ENCODE results near the gene CTNNAL1. TPM values are rescaled to one million over a fixed set of nuclear protein-coding genes. Genes with fewer than 3 reads are reported as not detected.
A peak's percentile ranks its signal among the peaks of the same experiment; 100 is the strongest.

CTNNAL1 gene
- total and polyA plus RNA-seq, 9 of the 15 experiments (the other 6 are each of a cell fraction or from before 2014, with no cell fraction given) = 23.2 to 78.0 (median 46.7) TPM

DNA sequence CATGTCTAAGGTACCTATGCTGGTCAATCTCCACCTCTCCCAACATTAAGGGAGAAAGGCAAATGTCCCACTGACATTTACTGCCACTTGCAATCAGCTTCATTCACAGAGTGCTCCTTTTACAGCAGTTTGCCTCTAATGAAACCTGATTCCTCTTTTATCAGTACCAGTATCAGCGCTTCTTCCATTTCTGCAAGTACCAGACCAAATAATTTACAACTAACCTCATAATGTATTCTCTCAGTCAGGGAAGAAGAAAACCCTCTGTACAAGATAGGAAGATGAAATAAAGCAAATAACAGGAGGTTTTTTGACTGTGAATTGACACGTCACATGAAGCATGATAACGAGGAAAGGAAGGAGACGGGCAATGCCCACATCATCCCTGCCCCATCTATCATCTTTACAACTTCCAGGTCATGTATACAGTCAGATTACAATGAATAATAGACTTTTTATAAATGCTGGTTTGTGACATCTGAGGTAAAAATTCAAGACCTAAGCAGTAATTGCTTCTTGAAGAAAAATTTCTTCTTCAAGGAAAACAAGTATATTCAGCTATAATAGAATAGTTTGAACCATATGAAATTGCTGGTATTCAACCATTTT lies 57.2 kb downstream of the CTNNAL1 start (continued):
- TF ChIP-seq, protein P1, sequence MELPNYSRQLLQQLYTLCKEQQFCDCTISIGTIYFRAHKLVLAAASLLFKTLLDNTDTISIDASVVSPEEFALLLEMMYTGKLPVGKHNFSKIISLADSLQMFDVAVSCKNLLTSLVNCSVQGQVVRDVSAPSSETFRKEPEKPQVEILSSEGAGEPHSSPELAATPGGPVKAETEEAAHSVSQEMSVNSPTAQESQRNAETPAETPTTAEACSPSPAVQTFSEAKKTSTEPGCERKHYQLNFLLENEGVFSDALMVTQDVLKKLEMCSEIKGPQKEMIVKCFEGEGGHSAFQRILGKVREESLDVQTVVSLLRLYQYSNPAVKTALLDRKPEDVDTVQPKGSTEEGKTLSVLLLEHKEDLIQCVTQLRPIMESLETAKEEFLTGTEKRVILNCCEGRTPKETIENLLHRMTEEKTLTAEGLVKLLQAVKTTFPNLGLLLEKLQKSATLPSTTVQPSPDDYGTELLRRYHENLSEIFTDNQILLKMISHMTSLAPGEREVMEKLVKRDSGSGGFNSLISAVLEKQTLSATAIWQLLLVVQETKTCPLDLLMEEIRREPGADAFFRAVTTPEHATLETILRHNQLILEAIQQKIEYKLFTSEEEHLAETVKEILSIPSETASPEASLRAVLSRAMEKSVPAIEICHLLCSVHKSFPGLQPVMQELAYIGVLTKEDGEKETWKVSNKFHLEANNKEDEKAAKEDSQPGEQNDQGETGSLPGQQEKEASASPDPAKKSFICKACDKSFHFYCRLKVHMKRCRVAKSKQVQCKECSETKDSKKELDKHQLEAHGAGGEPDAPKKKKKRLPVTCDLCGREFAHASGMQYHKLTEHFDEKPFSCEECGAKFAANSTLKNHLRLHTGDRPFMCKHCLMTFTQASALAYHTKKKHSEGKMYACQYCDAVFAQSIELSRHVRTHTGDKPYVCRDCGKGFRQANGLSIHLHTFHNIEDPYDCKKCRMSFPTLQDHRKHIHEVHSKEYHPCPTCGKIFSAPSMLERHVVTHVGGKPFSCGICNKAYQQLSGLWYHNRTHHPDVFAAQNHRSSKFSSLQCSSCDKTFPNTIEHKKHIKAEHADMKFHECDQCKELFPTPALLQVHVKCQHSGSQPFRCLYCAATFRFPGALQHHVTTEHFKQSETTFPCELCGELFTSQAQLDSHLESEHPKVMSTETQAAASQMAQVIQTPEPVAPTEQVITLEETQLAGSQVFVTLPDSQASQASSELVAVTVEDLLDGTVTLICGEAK (IDR thresholded peaks at IDR 0.05) = no peak
- TF ChIP-seq, protein P1 (CRISPR knock-in tag; IDR thresholded peaks at IDR 0.05) = no peak
- TF ChIP-seq, protein P2, sequence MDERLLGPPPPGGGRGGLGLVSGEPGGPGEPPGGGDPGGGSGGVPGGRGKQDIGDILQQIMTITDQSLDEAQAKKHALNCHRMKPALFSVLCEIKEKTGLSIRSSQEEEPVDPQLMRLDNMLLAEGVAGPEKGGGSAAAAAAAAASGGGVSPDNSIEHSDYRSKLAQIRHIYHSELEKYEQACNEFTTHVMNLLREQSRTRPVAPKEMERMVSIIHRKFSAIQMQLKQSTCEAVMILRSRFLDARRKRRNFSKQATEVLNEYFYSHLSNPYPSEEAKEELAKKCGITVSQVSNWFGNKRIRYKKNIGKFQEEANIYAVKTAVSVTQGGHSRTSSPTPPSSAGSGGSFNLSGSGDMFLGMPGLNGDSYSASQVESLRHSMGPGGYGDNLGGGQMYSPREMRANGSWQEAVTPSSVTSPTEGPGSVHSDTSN (CRISPR knock-in tag; IDR thresholded peaks at IDR 0.05; ENCODE audit: low read depth) = no peak
- TF ChIP-seq, protein P2 (tag; conservative IDR thresholded peaks at IDR 0.05; ENCODE audit: low read depth) = peak; percentile 43
